GM23338 (cell line): Measurements from ENCODE around the gene PRKD1. TPM values are rescaled to one million over a fixed set of nuclear protein-coding genes. Genes with fewer than 3 reads are reported as not detected.

ENCODE experiments used
- ATAC-seq: fragments of 200-7000 bp; cut with Tn5 transposase; 3 replicates; pipeline ENCODE4 v1.9.1; 2020
- DNase-seq: peaks from one replicate; pipeline ENCODE4 v3.0.0-alpha.2; 2015; ENCODE audit warnings: low spot score
- H2AFZ ChIP-seq: fragments of 200-600 bp; sonication (generic); 2 replicates; pipeline ENCODE4 v1.8.0; 2016; ENCODE audit warnings: antibody characterized with exemption, mild to moderate bottlenecking, moderate library complexity
- H3F3A ChIP-seq: fragments of 200-600 bp; sonication (generic); replicated peaks from 2 replicates; pipeline ENCODE4 v1.8.0; 2017; ENCODE audit warnings: antibody characterized with exemption, mixed run types, low read depth
- H3K27ac ChIP-seq: fragments of 200-600 bp; sonication (generic); 2 replicates; pipeline ENCODE4 v1.6.1; 2016; ENCODE audit warnings: low read depth
- H3K27me3 ChIP-seq: fragments of 200-600 bp; sonication (generic); 2 replicates; pipeline ENCODE4 v1.8.0; 2016; ENCODE audit warnings: mild to moderate bottlenecking, mixed run types, moderate library complexity; ENCODE audit not compliant: insufficient read depth
- H3K36me3 ChIP-seq: fragments of 200-600 bp; sonication (generic); 2 replicates; pipeline ENCODE4 v1.8.0; 2016; ENCODE audit warnings: mild to moderate bottlenecking; ENCODE audit not compliant: insufficient read depth
- H3K4me1 ChIP-seq: fragments of 200-600 bp; sonication (generic); 2 replicates; pipeline ENCODE4 v1.8.0; 2016; ENCODE audit warnings: mild to moderate bottlenecking, moderate library complexity; ENCODE audit not compliant: insufficient read depth
- H3K4me2 ChIP-seq: fragments of 200-600 bp; sonication (generic); 2 replicates; pipeline ENCODE4 v1.7.1; 2017; ENCODE audit warnings: mixed run types
- H3K4me3 ChIP-seq: fragments of 200-600 bp; sonication (generic); 2 replicates; pipeline ENCODE4 v1.6.1; 2016; ENCODE audit warnings: mixed run types
- H3K79me2 ChIP-seq: fragments of 200-600 bp; sonication (generic); replicated peaks from 2 replicates; pipeline ENCODE4 v1.8.0; 2017; ENCODE audit warnings: mild to moderate bottlenecking; ENCODE audit not compliant: insufficient read depth
- H3K9me2 ChIP-seq: fragments of 200-600 bp; sonication (generic); 2 replicates; pipeline ENCODE4 v1.8.0; 2017; ENCODE audit not compliant: insufficient read depth
- H4K20me1 ChIP-seq: fragments of 200-600 bp; sonication (generic); replicated peaks from 2 replicates; pipeline ENCODE4 v1.8.0; 2017; ENCODE audit warnings: mild to moderate bottlenecking; ENCODE audit not compliant: insufficient read depth
- H3K27ac Mint-ChIP-seq: 2 replicates; pipeline ENCODE4 v1.8.0; 2020; ENCODE audit warnings: inconsistent platforms, mild to moderate bottlenecking, moderate library complexity, mixed read lengths
- H3K27me3 Mint-ChIP-seq: 3 replicates; pipeline ENCODE4 v1.8.0; 2022; ENCODE audit warnings: low read depth, mild to moderate bottlenecking, moderate library complexity, mixed read lengths, inconsistent platforms; ENCODE audit not compliant: insufficient read depth, poor library complexity
- H3K36me3 Mint-ChIP-seq: 3 replicates; pipeline ENCODE4 v1.8.0; 2021; ENCODE audit warnings: low read depth, mild to moderate bottlenecking, inconsistent platforms, moderate library complexity, mixed read lengths
- H3K4me1 Mint-ChIP-seq: 3 replicates; pipeline ENCODE4 v1.8.0; 2020; ENCODE audit warnings: mild to moderate bottlenecking, inconsistent platforms, mixed read lengths
- H3K4me3 Mint-ChIP-seq: 3 replicates; pipeline ENCODE4 v1.8.0; 2021; ENCODE audit warnings: moderate library complexity, mild to moderate bottlenecking, inconsistent platforms, mixed read lengths
- H3K9me3 Mint-ChIP-seq: 3 replicates; pipeline ENCODE4 v1.8.0; 2020; ENCODE audit warnings: moderate library complexity, mild to moderate bottlenecking, inconsistent platforms, mixed read lengths
- CREB1 ChIP-seq: fragments of 250-450 bp; sonication (Bioruptor Pico); IDR thresholded peaks from 2 replicates; pipeline ENCODE4 v1.5.0; 2020; ENCODE audit warnings: low read depth, mild to moderate bottlenecking, moderate library complexity
- EZH2 ChIP-seq: fragments of 200-600 bp; sonication (generic); IDR thresholded peaks from one replicate; pipeline ENCODE4 v1.8.0; 2017; ENCODE audit warnings: antibody characterized with exemption, mild to moderate bottlenecking, low read depth; ENCODE audit not compliant: unreplicated experiment
- EZH2phosphoT487 ChIP-seq: fragments of 200-600 bp; sonication (generic); IDR thresholded peaks from one replicate; pipeline ENCODE4 v1.8.1; 2018; ENCODE audit warnings: antibody characterized with exemption; ENCODE audit not compliant: unreplicated experiment
- JUNB ChIP-seq: IDR thresholded peaks from one replicate; pipeline ENCODE4 v1.6.1; 2016; ENCODE audit warnings: antibody characterized with exemption; ENCODE audit not compliant: unreplicated experiment
- NANOG ChIP-seq: IDR thresholded peaks from 2 replicates; pipeline ENCODE4 v1.6.1; 2016; ENCODE audit warnings: antibody characterized with exemption, borderline replicate concordance
- POLR2AphosphoS5 ChIP-seq: IDR thresholded peaks from 2 replicates; pipeline ENCODE4 v1.6.1; 2016; ENCODE audit warnings: antibody characterized with exemption, low read depth
- STAT1 ChIP-seq: IDR thresholded peaks from one replicate; pipeline ENCODE4 v1.6.1; 2016; ENCODE audit warnings: antibody characterized with exemption; ENCODE audit not compliant: unreplicated experiment
- ZNF331 ChIP-seq: fragments of 250-450 bp; sonication (Bioruptor Pico); IDR thresholded peaks from 2 replicates; pipeline ENCODE4 v1.5.0; 2020; ENCODE audit warnings: low read depth, mild to moderate bottlenecking, moderate library complexity
- polyA plus RNA-seq: library from polyadenylated mRNA; unstranded; fragments of >200 nt; fragmentation: Nextera tagmentation; extraction: Ambion mirVana; gene quantifications from 2 replicates; pipeline ENCODE4 v1.2.1, GENCODE V29; 2016
- total RNA-seq: library from RNA; depleted of rRNA; stranded (reverse); fragments of >200 nt; shearing (Covaris generic); gene quantifications from 2 replicates; pipeline ENCODE4 v1.2.3, GENCODE V29; 2014
- TF ChIP-seq, protein P1 (sequence below): fragments of 250-450 bp; sonication (Bioruptor Pico); IDR thresholded peaks from 2 replicates; pipeline ENCODE4 v1.5.0; 2020; ENCODE audit warnings: mild to moderate bottlenecking, moderate library complexity
- TF ChIP-seq, protein P2 (sequence below): IDR thresholded peaks from 2 replicates; pipeline ENCODE4 v1.6.1; 2016; ENCODE audit warnings: antibody characterized with exemption
- TF ChIP-seq, protein P3 (sequence below), 2 experiments: fragments of 200-600 bp in 1 of 2; sonication (generic) in 1 of 2; conservative IDR thresholded peaks; 2 replicates each; pipeline versions ENCODE4 v1.5.1 to v1.6.1; 2016 to 2017; ENCODE audit warnings: antibody characterized with exemption in 2 of 2, low read depth in 2 of 2, mild to moderate bottlenecking in 2 of 2, moderate library complexity in 1 of 2

The PRKD1 gene
- total and polyA plus RNA-seq, 2 experiments from 2014 or later = 3.1 to 9.7 TPM

DNA sequence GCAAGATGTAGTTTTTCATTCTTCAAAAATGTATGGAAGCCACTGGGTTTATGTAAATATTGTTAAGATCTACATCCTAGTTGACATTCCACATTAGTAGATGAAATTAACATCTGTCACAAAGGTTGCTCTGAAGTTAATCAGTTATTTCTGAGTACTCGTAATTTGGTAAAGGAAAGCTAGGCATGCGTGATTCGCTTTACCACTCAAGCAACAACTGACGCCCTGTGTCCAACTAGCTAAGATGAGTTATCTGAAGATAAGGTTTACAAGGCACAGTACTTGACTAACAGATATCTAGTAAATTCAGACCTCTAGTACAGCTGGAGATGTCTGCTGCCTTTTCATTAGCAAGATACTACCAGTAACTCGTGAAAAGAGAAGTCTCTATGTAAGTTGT is 14.1 kb downstream of the PRKD1 start (continued):
- TF ChIP-seq, protein P1, sequence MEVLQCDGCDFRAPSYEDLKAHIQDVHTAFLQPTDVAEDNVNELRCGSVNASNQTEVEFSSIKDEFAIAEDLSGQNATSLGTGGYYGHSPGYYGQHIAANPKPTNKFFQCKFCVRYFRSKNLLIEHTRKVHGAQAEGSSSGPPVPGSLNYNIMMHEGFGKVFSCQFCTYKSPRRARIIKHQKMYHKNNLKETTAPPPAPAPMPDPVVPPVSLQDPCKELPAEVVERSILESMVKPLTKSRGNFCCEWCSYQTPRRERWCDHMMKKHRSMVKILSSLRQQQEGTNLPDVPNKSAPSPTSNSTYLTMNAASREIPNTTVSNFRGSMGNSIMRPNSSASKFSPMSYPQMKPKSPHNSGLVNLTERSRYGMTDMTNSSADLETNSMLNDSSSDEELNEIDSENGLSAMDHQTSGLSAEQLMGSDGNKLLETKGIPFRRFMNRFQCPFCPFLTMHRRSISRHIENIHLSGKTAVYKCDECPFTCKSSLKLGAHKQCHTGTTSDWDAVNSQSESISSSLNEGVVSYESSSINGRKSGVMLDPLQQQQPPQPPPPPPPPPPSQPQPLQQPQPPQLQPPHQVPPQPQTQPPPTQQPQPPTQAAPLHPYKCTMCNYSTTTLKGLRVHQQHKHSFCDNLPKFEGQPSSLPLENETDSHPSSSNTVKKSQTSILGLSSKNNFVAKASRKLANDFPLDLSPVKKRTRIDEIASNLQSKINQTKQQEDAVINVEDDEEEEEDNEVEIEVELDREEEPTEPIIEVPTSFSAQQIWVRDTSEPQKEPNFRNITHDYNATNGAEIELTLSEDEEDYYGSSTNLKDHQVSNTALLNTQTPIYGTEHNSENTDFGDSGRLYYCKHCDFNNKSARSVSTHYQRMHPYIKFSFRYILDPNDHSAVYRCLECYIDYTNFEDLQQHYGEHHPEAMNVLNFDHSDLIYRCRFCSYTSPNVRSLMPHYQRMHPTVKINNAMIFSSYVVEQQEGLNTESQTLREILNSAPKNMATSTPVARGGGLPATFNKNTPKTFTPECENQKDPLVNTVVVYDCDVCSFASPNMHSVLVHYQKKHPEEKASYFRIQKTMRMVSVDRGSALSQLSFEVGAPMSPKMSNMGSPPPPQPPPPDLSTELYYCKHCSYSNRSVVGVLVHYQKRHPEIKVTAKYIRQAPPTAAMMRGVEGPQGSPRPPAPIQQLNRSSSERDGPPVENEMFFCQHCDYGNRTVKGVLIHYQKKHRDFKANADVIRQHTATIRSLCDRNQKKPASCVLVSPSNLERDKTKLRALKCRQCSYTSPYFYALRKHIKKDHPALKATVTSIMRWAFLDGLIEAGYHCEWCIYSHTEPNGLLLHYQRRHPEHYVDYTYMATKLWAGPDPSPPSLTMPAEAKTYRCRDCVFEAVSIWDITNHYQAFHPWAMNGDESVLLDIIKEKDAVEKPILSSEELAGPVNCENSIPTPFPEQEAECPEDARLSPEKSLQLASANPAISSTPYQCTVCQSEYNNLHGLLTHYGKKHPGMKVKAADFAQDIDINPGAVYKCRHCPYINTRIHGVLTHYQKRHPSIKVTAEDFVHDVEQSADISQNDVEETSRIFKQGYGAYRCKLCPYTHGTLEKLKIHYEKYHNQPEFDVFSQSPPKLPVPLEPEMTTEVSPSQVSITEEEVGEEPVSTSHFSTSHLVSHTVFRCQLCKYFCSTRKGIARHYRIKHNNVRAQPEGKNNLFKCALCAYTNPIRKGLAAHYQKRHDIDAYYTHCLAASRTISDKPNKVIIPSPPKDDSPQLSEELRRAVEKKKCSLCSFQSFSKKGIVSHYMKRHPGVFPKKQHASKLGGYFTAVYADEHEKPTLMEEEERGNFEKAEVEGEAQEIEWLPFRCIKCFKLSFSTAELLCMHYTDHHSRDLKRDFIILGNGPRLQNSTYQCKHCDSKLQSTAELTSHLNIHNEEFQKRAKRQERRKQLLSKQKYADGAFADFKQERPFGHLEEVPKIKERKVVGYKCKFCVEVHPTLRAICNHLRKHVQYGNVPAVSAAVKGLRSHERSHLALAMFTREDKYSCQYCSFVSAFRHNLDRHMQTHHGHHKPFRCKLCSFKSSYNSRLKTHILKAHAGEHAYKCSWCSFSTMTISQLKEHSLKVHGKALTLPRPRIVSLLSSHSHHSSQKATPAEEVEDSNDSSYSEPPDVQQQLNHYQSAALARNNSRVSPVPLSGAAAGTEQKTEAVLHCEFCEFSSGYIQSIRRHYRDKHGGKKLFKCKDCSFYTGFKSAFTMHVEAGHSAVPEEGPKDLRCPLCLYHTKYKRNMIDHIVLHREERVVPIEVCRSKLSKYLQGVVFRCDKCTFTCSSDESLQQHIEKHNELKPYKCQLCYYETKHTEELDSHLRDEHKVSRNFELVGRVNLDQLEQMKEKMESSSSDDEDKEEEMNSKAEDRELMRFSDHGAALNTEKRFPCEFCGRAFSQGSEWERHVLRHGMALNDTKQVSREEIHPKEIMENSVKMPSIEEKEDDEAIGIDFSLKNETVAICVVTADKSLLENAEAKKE (CRISPR knock-in tag) = no peak
- no peak for TF ChIP-seq STAT1

DNA sequence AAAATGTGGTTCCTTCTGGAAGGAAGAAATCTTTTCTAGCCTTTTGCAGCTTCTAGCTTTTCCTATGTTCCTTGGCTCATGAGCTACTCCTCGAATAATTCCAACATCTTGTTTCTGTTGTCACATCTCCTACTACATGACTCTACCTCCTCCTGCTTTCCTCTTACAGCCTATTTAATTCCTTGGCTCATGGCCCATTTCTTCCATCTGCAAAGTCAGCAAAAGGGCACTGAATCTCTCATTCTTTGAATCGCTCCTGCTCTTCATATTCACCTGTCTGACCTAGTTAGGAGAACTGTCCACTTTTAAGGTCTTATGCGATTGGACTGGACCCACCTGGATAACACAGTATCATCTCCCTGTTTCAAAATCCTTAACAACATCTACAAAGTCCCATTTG is 15.8 kb downstream of the PRKD1 start:
- no peaks in the 10 kb centered on the region for H3K79me2 ChIP-seq
- Mint-ChIP-seq H3K4me3 (no peak overlapping the region), H3K4me1 (peaks cover 1% of the 10 kb centered on the region; the same call in 2 of the 3 replicates)
- TF ChIP-seq NANOG (no peak), STAT1 (no peak), ZNF331 (CRISPR knock-in tag) (no peak), EZH2 (no peak), POLR2AphosphoS5 (no peak), CREB1 (CRISPR knock-in tag) (no peak), JUNB (no peak), EZH2phosphoT487 (no peak)
- TF ChIP-seq, protein P2, sequence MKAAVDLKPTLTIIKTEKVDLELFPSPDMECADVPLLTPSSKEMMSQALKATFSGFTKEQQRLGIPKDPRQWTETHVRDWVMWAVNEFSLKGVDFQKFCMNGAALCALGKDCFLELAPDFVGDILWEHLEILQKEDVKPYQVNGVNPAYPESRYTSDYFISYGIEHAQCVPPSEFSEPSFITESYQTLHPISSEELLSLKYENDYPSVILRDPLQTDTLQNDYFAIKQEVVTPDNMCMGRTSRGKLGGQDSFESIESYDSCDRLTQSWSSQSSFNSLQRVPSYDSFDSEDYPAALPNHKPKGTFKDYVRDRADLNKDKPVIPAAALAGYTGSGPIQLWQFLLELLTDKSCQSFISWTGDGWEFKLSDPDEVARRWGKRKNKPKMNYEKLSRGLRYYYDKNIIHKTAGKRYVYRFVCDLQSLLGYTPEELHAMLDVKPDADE = no peak
- TF ChIP-seq, protein P3, sequence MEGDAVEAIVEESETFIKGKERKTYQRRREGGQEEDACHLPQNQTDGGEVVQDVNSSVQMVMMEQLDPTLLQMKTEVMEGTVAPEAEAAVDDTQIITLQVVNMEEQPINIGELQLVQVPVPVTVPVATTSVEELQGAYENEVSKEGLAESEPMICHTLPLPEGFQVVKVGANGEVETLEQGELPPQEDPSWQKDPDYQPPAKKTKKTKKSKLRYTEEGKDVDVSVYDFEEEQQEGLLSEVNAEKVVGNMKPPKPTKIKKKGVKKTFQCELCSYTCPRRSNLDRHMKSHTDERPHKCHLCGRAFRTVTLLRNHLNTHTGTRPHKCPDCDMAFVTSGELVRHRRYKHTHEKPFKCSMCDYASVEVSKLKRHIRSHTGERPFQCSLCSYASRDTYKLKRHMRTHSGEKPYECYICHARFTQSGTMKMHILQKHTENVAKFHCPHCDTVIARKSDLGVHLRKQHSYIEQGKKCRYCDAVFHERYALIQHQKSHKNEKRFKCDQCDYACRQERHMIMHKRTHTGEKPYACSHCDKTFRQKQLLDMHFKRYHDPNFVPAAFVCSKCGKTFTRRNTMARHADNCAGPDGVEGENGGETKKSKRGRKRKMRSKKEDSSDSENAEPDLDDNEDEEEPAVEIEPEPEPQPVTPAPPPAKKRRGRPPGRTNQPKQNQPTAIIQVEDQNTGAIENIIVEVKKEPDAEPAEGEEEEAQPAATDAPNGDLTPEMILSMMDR (conservative IDR thresholded peaks at IDR 0.05; ENCODE audit: low read depth in 2 of 2) = no peak

More for the DNA sequence above, 15.8 kb downstream of the PRKD1 start:
- Histone ChIP-seq H3K9me2 (no peaks in the 10 kb centered on the region), H3F3A (no peaks in the 10 kb centered on the region), H3K4me3 (no peak overlapping the region), H3K36me3 (no peaks in the 10 kb centered on the region), H3K27me3 (no peaks in the 10 kb centered on the region), H3K4me2 (no peak overlapping the region), H4K20me1 (no peaks in the 10 kb centered on the region), H3K27ac (no peak overlapping the region), H3K4me1 (no peaks in the 10 kb centered on the region), H2AFZ (no peak overlapping the region)
- H3K9me3 Mint-ChIP-seq = peaks cover 18% of the 10 kb centered on the region
- ATAC-seq (no peak), DNase-seq (no peak)
- peaks cover 12% of the 10 kb centered on the region for H3K36me3 Mint-ChIP-seq
- no peak overlapping the region for H3K27ac Mint-ChIP-seq
- H3K27me3 Mint-ChIP-seq = peaks cover 3% of the 10 kb centered on the region
